OCI-LY3 (cell line): Measurements from ENCODE around the gene LIMS4.
"Not testable (repeated sequence)": the region's sequence is repeated elsewhere in the genome, so short reads cannot be mapped to it uniquely, and the experiment has no call there.

ENCODE experiments used
- CTCF ChIP-seq: fragments of 200-600, 300-600 bp; sonication (generic); IDR thresholded peaks from 2 replicates; pipeline ENCODE4 v1.5.1; 2014; ENCODE audit warnings: antibody characterized with exemption, low read length, low read depth
- EZH2phosphoT487 ChIP-seq: fragments of 200-600 bp; shearing (Covaris generic); IDR thresholded peaks from 2 replicates; pipeline ENCODE4 v1.6.1; 2018; ENCODE audit warnings: antibody characterized with exemption, mixed run types, low read depth

DNA sequence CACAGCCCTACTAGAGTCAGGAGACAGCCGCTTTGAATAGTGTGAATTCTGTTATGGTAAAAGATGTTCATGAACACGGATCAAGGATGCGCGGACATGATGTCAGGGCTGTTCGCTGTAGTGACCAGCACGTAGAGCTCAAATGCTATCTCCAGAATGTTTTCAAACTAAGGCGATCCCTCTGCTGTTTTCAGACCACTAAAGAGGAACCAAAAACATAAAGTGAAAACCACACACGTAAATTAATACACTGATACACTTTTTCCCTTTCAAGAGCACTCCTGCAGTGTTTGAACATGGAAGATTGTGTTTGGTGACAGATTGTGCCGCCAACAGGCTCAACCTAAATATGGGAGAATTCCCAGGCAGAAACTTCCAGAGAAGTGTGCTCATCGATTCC is 73.2 kb downstream of the LIMS4 start:
- TF ChIP-seq EZH2phosphoT487, CTCF: not testable (repeated sequence)
